IgD-negative memory B cell (primary cell): ENCODE data around the gene FAM72D. TPM values are rescaled to one million over a fixed set of nuclear protein-coding genes. Genes with fewer than 3 reads are reported as not detected.
"Not testable (repeated sequence)": the region's sequence is repeated elsewhere in the genome, so short reads cannot be mapped to it uniquely, and the experiment has no call there.

Experiments
- H3K27ac Mint-ChIP-seq, 3 donors: one replicate each; pipeline ENCODE4 v1.8.0; 2020 to 2022; ENCODE audit warnings: mild to moderate bottlenecking in 3 of 3, mixed read lengths in 3 of 3, moderate library complexity in 1 of 3
- H3K27me3 Mint-ChIP-seq: one replicate; pipeline ENCODE4 v1.8.0; 2021; ENCODE audit warnings: mixed read lengths
- H3K36me3 Mint-ChIP-seq: one replicate; pipeline ENCODE4 v1.8.0; 2020; ENCODE audit warnings: mild to moderate bottlenecking, mixed read lengths
- H3K4me1 Mint-ChIP-seq, 3 donors: one replicate each; pipeline ENCODE4 v1.8.0; 2020 to 2022; ENCODE audit warnings: mixed read lengths in 3 of 3, mild to moderate bottlenecking in 1 of 3
- H3K4me3 Mint-ChIP-seq, 4 donors: one replicate each; pipeline ENCODE4 v1.8.0; 2020 to 2022; ENCODE audit warnings: mild to moderate bottlenecking in 4 of 4, mixed read lengths in 4 of 4, moderate library complexity in 3 of 4
- H3K9me3 Mint-ChIP-seq, 3 donors: one replicate each; pipeline ENCODE4 v1.8.0; 2020 to 2021; ENCODE audit warnings: mixed read lengths in 3 of 3, mild to moderate bottlenecking in 1 of 3
- polyA plus RNA-seq: library from polyadenylated mRNA; unstranded; fragments of 300-500 nt; fragmentation: Illumina TruSeq; gene quantifications from one replicate; pipeline ENCODE4 v1.2.3, GENCODE V29; 2021

The FAM72D gene
- polyA plus RNA-seq, 1 donor from 2014 or later = not detected

DNA sequence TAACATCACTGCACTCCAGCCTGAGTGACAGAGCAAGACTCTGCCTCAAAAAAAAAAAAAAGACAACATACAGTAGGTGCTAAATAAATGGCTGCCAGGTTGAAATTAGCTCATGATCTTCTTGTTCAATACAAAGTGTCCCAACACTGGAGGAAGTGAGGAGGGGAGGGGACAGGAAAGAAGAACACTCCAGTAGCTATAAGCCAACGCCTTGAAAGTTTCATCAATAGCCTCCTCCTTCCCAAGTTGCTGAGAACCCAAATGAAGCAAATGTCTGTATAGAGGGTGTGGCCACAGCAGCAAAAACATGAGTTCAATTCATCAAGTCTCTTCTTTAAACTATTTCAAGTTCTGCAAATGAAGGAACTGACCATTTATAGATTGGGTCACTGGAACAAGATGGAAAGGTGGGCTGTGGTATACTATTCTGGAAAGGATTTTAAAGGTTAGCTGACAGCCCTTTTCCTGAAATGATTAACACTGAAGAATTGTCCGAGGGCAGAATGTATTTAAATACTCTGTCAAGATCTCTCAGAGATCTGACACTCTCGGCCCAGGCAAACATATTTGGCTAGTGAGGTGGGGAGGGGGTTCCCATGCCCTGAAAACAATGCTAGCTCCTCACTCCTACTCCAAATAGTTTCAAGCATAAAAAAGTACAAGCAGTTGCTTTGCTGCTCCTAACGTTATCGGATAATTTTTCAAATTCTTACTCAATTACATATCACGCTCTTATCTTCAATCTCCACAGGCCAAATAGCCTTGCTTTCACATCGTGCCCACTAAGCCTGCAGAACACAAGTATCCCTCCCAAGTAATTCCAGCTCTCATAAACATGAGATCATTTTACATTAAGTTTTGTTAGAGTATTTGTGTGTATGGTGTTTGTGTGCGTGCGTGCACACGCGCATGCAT is 17.6 kb upstream of the FAM72D start:
- not testable (repeated sequence) for H3K27me3 Mint-ChIP-seq, H3K4me1 Mint-ChIP-seq, H3K9me3 Mint-ChIP-seq, H3K36me3 Mint-ChIP-seq, H3K4me3 Mint-ChIP-seq, H3K27ac Mint-ChIP-seq

GRCh38 chr1:145078787-145079370 is 16.9 kb upstream of the FAM72D start:
- not testable (repeated sequence) for H3K9me3 Mint-ChIP-seq, H3K4me1 Mint-ChIP-seq, H3K27me3 Mint-ChIP-seq, H3K36me3 Mint-ChIP-seq, H3K4me3 Mint-ChIP-seq, H3K27ac Mint-ChIP-seq

DNA sequence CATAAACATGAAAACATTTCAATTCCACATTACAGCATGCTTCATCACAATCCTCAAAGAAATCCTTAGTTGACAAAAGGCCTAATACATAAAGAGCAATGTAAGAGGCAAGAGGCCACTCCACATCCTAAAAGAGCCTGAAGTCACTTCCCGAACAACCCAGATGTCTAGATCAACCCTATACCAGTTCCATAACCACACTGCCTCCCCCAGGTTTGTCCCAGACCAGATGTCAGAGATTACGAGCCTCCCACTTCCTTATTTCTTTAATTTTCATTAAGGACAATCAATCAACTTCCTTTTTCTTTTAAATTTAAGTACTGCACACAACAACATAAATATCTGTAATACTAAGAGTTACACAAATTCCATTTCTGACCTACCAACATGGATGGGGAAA is 16.0 kb upstream of the FAM72D start:
- not testable (repeated sequence) for H3K36me3 Mint-ChIP-seq, H3K4me3 Mint-ChIP-seq, H3K9me3 Mint-ChIP-seq, H3K27ac Mint-ChIP-seq, H3K4me1 Mint-ChIP-seq, H3K27me3 Mint-ChIP-seq

- H3K9me3 Mint-ChIP-seq, H3K36me3 Mint-ChIP-seq, H3K27me3 Mint-ChIP-seq, H3K4me3 Mint-ChIP-seq, H3K4me1 Mint-ChIP-seq, H3K27ac Mint-ChIP-seq: not testable (repeated sequence)
Observed at GRCh38 chr1:145080193-145080592, 15.6 kb upstream of the FAM72D start.

DNA sequence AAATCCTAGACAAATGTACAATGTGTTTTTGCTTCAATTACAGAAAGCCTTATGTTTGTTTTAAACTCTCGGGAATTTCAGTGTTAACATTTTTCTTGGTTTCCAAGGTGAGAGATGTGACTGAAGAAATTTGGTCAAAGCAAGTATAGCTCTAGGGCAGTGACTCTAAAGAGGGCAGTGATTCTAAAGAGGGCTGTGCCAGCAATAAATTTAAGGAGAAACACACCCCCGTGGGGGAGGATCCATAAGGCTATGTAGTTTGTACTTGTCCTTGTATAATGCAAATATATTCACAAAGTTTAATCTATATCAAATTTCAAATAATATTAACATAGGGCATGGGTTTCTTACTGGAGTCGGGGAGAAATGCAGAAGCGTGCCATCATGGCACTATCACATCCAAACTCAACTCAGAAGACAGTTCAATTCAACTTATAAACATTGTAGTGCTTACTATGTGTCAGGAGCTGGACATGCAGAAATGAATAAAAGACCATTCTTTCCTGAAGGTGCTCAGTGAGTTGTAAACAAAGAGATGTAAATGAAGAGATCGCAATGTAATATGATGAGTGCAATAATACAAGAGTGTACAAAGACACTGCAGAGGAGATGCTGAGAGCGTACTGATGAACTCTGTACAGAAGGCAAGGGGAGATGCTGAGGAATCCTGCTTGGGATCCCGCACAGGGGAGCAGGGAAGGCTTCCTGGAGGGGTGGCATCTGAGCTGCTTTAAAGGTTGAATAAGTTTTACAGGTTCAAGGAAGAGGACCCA is 13.1 kb upstream of the FAM72D start:
- H3K27ac Mint-ChIP-seq, H3K4me1 Mint-ChIP-seq, H3K36me3 Mint-ChIP-seq, H3K4me3 Mint-ChIP-seq, H3K27me3 Mint-ChIP-seq, H3K9me3 Mint-ChIP-seq: not testable (repeated sequence)

- Mint-ChIP-seq H3K27ac (peak overlapping the region in 1 of 3 donors; percentile 67), H3K4me3 (peak overlapping the region; percentile 90 to 97 (median 95))
- not testable (repeated sequence) for H3K27me3 Mint-ChIP-seq, H3K4me1 Mint-ChIP-seq, H3K9me3 Mint-ChIP-seq, H3K36me3 Mint-ChIP-seq
Observed at GRCh38 chr1:145093517-145094149, 2.1 kb upstream of the FAM72D start.

- H3K4me1 Mint-ChIP-seq, H3K27ac Mint-ChIP-seq, H3K36me3 Mint-ChIP-seq, H3K9me3 Mint-ChIP-seq, H3K27me3 Mint-ChIP-seq: not testable (repeated sequence)
- H3K4me3 Mint-ChIP-seq = peak overlapping the region in 1 of 4 donors; percentile 71
Observed at GRCh38 chr1:145094655-145095211, 1.0 kb upstream of the FAM72D start.

DNA sequence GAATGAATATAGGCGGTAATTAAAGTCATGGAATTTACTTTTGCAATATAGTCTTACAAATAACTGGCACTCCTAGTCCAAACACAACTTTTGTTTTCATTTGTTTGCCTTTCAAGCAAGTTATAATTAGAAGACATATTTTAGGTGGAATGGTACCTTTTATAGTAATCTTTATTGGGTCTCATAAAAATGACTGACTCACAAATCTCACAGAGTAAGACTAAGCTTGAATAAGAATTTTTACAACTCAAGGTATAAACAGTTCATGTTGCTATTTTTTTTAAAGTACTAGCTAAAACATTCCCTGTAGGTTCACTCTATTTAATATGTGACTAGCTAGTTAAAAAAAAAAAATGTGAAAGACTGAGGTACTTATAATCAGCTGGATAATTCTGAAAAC is 6.0 kb downstream of the FAM72D start:
- not testable (repeated sequence) for H3K4me1 Mint-ChIP-seq, H3K9me3 Mint-ChIP-seq

GRCh38 chr1:145103294-145103693 is 7.5 kb downstream of the FAM72D start:
- H3K9me3 Mint-ChIP-seq, H3K27me3 Mint-ChIP-seq, H3K27ac Mint-ChIP-seq, H3K4me3 Mint-ChIP-seq, H3K4me1 Mint-ChIP-seq, H3K36me3 Mint-ChIP-seq: not testable (repeated sequence)

More for the DNA sequence above, 6.0 kb downstream of the FAM72D start:
- not testable (repeated sequence) for H3K4me3 Mint-ChIP-seq, H3K27ac Mint-ChIP-seq, H3K36me3 Mint-ChIP-seq, H3K27me3 Mint-ChIP-seq

- H3K9me3 Mint-ChIP-seq, H3K27me3 Mint-ChIP-seq, H3K27ac Mint-ChIP-seq, H3K4me1 Mint-ChIP-seq, H3K4me3 Mint-ChIP-seq, H3K36me3 Mint-ChIP-seq: not testable (repeated sequence)
Observed at GRCh38 chr1:145111674-145112073, 15.9 kb downstream of the FAM72D start.

- not testable (repeated sequence) for H3K9me3 Mint-ChIP-seq, H3K4me3 Mint-ChIP-seq, H3K36me3 Mint-ChIP-seq, H3K27me3 Mint-ChIP-seq, H3K27ac Mint-ChIP-seq, H3K4me1 Mint-ChIP-seq
Observed at GRCh38 chr1:145112703-145113102, 16.9 kb downstream of the FAM72D start.

DNA sequence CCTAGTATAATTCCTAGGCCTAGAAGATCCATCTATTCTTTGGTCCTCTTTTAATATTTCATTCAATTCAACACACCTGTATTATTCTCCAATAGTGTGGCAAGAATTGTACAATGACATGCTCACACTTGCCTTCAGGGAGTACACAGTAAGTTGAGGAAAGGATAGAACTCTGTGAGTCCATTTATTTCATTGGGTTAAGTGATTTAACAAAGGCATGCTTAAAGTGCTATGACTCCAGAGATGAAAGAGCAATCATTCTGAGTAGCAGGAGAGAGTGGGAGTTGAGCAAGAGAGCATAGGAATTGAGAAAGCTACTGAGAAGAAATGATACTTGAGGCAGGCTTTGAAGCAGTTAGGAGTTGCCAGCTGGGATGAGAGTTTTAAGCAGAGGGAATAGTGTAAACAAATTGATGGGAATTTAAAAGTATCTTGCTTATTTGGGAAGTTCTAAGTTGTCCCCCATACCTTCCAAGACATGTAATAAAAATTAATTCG is 18.8 kb downstream of the FAM72D start:
- not testable (repeated sequence) for H3K36me3 Mint-ChIP-seq, H3K27me3 Mint-ChIP-seq, H3K4me3 Mint-ChIP-seq

GRCh38 chr1:145115587-145116493 is 20.1 kb downstream of the FAM72D start:
- H3K27me3 Mint-ChIP-seq, H3K4me1 Mint-ChIP-seq, H3K4me3 Mint-ChIP-seq, H3K9me3 Mint-ChIP-seq, H3K27ac Mint-ChIP-seq, H3K36me3 Mint-ChIP-seq: not testable (repeated sequence)

More for the DNA sequence above, 18.8 kb downstream of the FAM72D start:
- not testable (repeated sequence) for H3K9me3 Mint-ChIP-seq, H3K27ac Mint-ChIP-seq, H3K4me1 Mint-ChIP-seq

- H3K27ac Mint-ChIP-seq, H3K4me1 Mint-ChIP-seq, H3K4me3 Mint-ChIP-seq, H3K36me3 Mint-ChIP-seq, H3K9me3 Mint-ChIP-seq, H3K27me3 Mint-ChIP-seq: not testable (repeated sequence)
Observed at GRCh38 chr1:145119842-145120241, 24.1 kb downstream of the FAM72D start.
